Lower leg skin (tissue), 3 donors: ENCODE measurements around the gene RPL21.

Source experiments
- CTCF ChIP-seq, 3 donors: fragments of 450-650 bp; IDR thresholded peaks; one replicate each; pipeline ENCODE4 v1.5.1; 2016; ENCODE audit warnings: antibody characterized with exemption in 3 of 3, mild to moderate bottlenecking in 3 of 3, moderate library complexity in 2 of 3
- POLR2A ChIP-seq, 2 donors: fragments of 450-650 bp; IDR thresholded peaks; one replicate each; pipeline ENCODE4 v1.6.1; 2016 to 2017; ENCODE audit warnings: antibody characterized with exemption in 2 of 2, mild to moderate bottlenecking in 1 of 2, moderate library complexity in 1 of 2

- TF ChIP-seq CTCF (IDR thresholded peaks at IDR 0.05) (no peak), POLR2A (IDR thresholded peaks at IDR 0.05) (no peak)
Measured at GRCh38 chr13:27269114-27269665, 17.8 kb downstream of the RPL21 start.
